Fibroblast of lung (primary cell): ENCODE results near the gene LCA5L. TPM values are rescaled to one million over a fixed set of nuclear protein-coding genes. Genes with fewer than 3 reads are reported as not detected.

Experiments used
- DNase-seq, 2 donors: peaks; one replicate each; pipeline versions ENCODE4 v3.0.0 to v3.0.0-alpha.2; 2010; ENCODE audit warnings: low read depth in 2 of 2
- H2AFZ ChIP-seq: 2 replicates; pipeline ENCODE4 v1.5.1; 2012; ENCODE audit warnings: low read length, control low read depth, inconsistent platforms
- H3K27ac ChIP-seq: 2 replicates; pipeline ENCODE4 v1.5.1; 2011; ENCODE audit warnings: low read length, control low read depth; ENCODE audit not compliant: insufficient read depth
- H3K27me3 ChIP-seq: 2 replicates; pipeline ENCODE4 v1.5.1; 2011; ENCODE audit warnings: mild to moderate bottlenecking, low read length; ENCODE audit not compliant: control insufficient read depth, insufficient read depth
- H3K36me3 ChIP-seq: 2 replicates; pipeline ENCODE4 v1.5.1; 2011; ENCODE audit warnings: low read length; ENCODE audit not compliant: control insufficient read depth, insufficient read depth
- H3K4me1 ChIP-seq: 2 replicates; pipeline ENCODE4 v1.5.1; 2011; ENCODE audit warnings: low read length; ENCODE audit not compliant: control insufficient read depth, insufficient read depth; ENCODE audit errors: extremely low read depth
- H3K4me2 ChIP-seq: 2 replicates; pipeline ENCODE4 v1.5.1; 2011; ENCODE audit warnings: low read length, control low read depth; ENCODE audit not compliant: insufficient read depth; ENCODE audit errors: extremely low read depth
- H3K4me3 ChIP-seq, 4 experiments: fragments of 200-600 bp in 1 of 4; sonication (generic) in 1 of 4; replicated peaks in 1 of 4; 2 replicates each; pipeline ENCODE4 v1.5.1; 2011 to 2016; ENCODE audit warnings: low read length in 4 of 4, low read depth in 3 of 4, mild to moderate bottlenecking in 3 of 4, control low read depth in 2 of 4, inconsistent platforms in 1 of 4, mixed read lengths in 1 of 4; ENCODE audit not compliant: insufficient read depth in 1 of 4; ENCODE audit errors: control extremely low read depth in 1 of 4
- H3K79me2 ChIP-seq: 2 replicates; pipeline ENCODE4 v1.5.1; 2012; ENCODE audit warnings: mild to moderate bottlenecking, low read length, inconsistent platforms; ENCODE audit not compliant: control insufficient read depth, insufficient read depth
- H3K9ac ChIP-seq: 2 replicates; pipeline ENCODE4 v1.5.1; 2011; ENCODE audit warnings: mild to moderate bottlenecking, low read length, control low read depth; ENCODE audit not compliant: insufficient read depth
- H3K9me3 ChIP-seq: 2 replicates; pipeline ENCODE4 v1.5.1; 2012; ENCODE audit warnings: low read depth, low read length; ENCODE audit not compliant: control insufficient read depth, insufficient read depth
- H4K20me1 ChIP-seq: 2 replicates; pipeline ENCODE4 v1.5.1; 2011; ENCODE audit warnings: low read length; ENCODE audit not compliant: control insufficient read depth, insufficient read depth; ENCODE audit errors: extremely low read depth
- CTCF ChIP-seq, 2 donors: IDR thresholded peaks in 1 of 2; conservative IDR thresholded peaks in 1 of 2; 1 replicate in 1 of 2; 2 replicates in 1 of 2; pipeline ENCODE4 v1.5.1; 2011 to 2012; ENCODE audit warnings: low read length in 2 of 2, control low read depth in 1 of 2, inconsistent platforms in 1 of 2, low read depth in 1 of 2, mild to moderate bottlenecking in 1 of 2
- EZH2 ChIP-seq: IDR thresholded peaks from 2 replicates; pipeline ENCODE4 v1.5.1; 2012; ENCODE audit warnings: low read length, control low read depth, mild to moderate bottlenecking; ENCODE audit errors: missing control alignments
- polyA plus RNA-seq, 2 donors: library from polyadenylated mRNA; depleted of rRNA in 1 of 2; stranded (reverse) in 1 of 2; unstranded in 1 of 2; fragments of >200 nt; gene quantifications; 2 replicates each; pipeline ENCODE4 v1.2.1, GENCODE V29; 2011 to 2012; ENCODE audit warnings: missing spikeins in 1 of 2
- total RNA-seq: library from RNA; depleted of rRNA; stranded (reverse); fragments of >200 nt; gene quantifications from 2 replicates; pipeline ENCODE4 v1.2.1, GENCODE V29; 2014

Gene LCA5L
- total and polyA plus RNA-seq, 2 donors (not counting 1 experiment from before 2014, with no cell fraction given): 0.66 to 1.0 TPM

- no peak overlapping the region for H2AFZ ChIP-seq
- no peak overlapping the region for H3K9ac ChIP-seq
- no peaks in the 10 kb centered on the region for H3K27me3 ChIP-seq
- no peak overlapping the region for H3K4me3 ChIP-seq
- peaks cover 8% of the 10 kb centered on the region for H3K79me2 ChIP-seq
- TF ChIP-seq EZH2 (no peak), CTCF (conservative IDR thresholded peaks at IDR 0.05 in 1 of 2, IDR thresholded peaks at IDR 0.05 in 1 of 2; ENCODE audit: low read depth in 1 of 2, low read length in 2 of 2) (no peak)
- H3K36me3 ChIP-seq: peaks cover 12% of the 10 kb centered on the region
- H3K4me1 ChIP-seq: no peaks in the 10 kb centered on the region
- H3K9me3 ChIP-seq: no peaks in the 10 kb centered on the region
- H3K27ac ChIP-seq: no peak overlapping the region
- H3K4me2 ChIP-seq: no peak overlapping the region
- H4K20me1 ChIP-seq: no peaks in the 10 kb centered on the region
- no peak for DNase-seq
Observed at GRCh38 chr21:39392981-39393380, 52.6 kb downstream of the LCA5L start.

- Histone ChIP-seq H3K36me3 (peaks cover 10% of the 10 kb centered on the region), H3K79me2 (peaks cover 18% of the 10 kb centered on the region), H3K27me3 (no peaks in the 10 kb centered on the region), H3K9me3 (no peaks in the 10 kb centered on the region), H3K9ac (no peak overlapping the region), H3K4me3 (no peak overlapping the region), H3K4me2 (no peak overlapping the region), H2AFZ (no peak overlapping the region), H3K27ac (no peak overlapping the region), H4K20me1 (no peaks in the 10 kb centered on the region), H3K4me1 (peaks cover 4% of the 10 kb centered on the region)
- TF ChIP-seq EZH2 (no peak), CTCF (conservative IDR thresholded peaks at IDR 0.05 in 1 of 2, IDR thresholded peaks at IDR 0.05 in 1 of 2; ENCODE audit: low read depth in 1 of 2, low read length in 2 of 2) (no peak)
- DNase-seq: no peak
Observed at GRCh38 chr21:39390212-39390765, 55.3 kb downstream of the LCA5L start.

- Histone ChIP-seq H3K27ac (no peak overlapping the region), H3K9ac (no peak overlapping the region), H3K4me3 (peak overlapping the region in 1 of 4 experiments; percentile 66)
Observed at GRCh38 chr21:39388811-39389155, 56.8 kb downstream of the LCA5L start.

More at GRCh38 chr21:39388811-39389155, 56.8 kb downstream of the LCA5L start:
- H3K79me2 ChIP-seq: peaks cover 24% of the 10 kb centered on the region
- TF ChIP-seq EZH2: no peak
- TF ChIP-seq CTCF (conservative IDR thresholded peaks at IDR 0.05 in 1 of 2, IDR thresholded peaks at IDR 0.05 in 1 of 2; ENCODE audit: low read depth in 1 of 2, low read length in 2 of 2): no peak
- no peaks in the 10 kb centered on the region for H3K9me3 ChIP-seq
- DNase-seq: no peak
- H4K20me1 ChIP-seq: no peaks in the 10 kb centered on the region
- H3K4me1 ChIP-seq: peaks cover 7% of the 10 kb centered on the region
- no peak overlapping the region for H2AFZ ChIP-seq
- peaks cover 10% of the 10 kb centered on the region for H3K36me3 ChIP-seq
- peak overlapping the region; percentile 68 for H3K4me2 ChIP-seq
- H3K27me3 ChIP-seq: no peaks in the 10 kb centered on the region
